ENCODE results near the gene PARD3.

DNA sequence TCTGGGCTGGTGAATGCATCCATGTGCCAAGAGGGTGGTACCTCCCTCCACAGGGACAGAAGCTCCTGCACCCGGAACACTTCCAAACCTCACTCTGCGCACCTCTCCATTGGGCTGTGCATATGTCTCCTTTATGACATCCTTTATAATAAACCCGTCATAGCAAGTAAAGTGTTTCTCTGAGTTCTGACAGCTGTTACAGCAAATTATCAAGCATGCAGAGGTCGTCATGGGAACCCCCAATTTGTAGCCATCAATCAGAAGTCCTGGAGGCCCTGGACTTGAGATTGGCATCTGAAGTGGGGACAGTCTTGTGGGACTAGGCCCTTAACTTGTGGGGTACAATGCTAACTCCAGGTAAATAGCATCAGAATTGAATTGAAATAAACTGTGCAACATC lies 29.4 kb upstream of the PARD3 start:
- TF ChIP-seq, protein P1, sequence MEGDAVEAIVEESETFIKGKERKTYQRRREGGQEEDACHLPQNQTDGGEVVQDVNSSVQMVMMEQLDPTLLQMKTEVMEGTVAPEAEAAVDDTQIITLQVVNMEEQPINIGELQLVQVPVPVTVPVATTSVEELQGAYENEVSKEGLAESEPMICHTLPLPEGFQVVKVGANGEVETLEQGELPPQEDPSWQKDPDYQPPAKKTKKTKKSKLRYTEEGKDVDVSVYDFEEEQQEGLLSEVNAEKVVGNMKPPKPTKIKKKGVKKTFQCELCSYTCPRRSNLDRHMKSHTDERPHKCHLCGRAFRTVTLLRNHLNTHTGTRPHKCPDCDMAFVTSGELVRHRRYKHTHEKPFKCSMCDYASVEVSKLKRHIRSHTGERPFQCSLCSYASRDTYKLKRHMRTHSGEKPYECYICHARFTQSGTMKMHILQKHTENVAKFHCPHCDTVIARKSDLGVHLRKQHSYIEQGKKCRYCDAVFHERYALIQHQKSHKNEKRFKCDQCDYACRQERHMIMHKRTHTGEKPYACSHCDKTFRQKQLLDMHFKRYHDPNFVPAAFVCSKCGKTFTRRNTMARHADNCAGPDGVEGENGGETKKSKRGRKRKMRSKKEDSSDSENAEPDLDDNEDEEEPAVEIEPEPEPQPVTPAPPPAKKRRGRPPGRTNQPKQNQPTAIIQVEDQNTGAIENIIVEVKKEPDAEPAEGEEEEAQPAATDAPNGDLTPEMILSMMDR (IDR thresholded peaks at IDR 0.05; ENCODE audit: poor library complexity) = no peak
- TF ChIP-seq EZH2 (IDR thresholded peaks at IDR 0.05; ENCODE audit: borderline replicate concordance) = no peak
- no peak for TF ChIP-seq EZH2phosphoT487 (IDR thresholded peaks at IDR 0.05; ENCODE audit: low read depth, severe bottlenecking, unreplicated experiment)
